PC-9 (cell line): Measurements from ENCODE around the gene SDK1. TPM values are rescaled to one million over a fixed set of nuclear protein-coding genes. Genes with fewer than 3 reads are reported as not detected.
"Not testable (repeated sequence)": the region's sequence is repeated elsewhere in the genome, so short reads cannot be mapped to it uniquely, and the experiment has no call there.

Experiments
- BruUV-seq: library from RNA; stranded (reverse); fragments of 400-500 nt; replicated peaks from 2 replicates; lab custom pipeline; 2021; lab: Mats Ljungman, UMichigan
- CTCF ChIA-PET: fragments of 300-600 bp; sonication (Branson Sonifier 250); formaldehyde crosslinking; loops from one replicate; lab custom pipeline; 2022; ENCODE audit warnings: antibody characterized with exemption; lab: Charles Lee
- POLR2A ChIA-PET: fragments of 300-600 bp; sonication (Branson Sonifier 250); formaldehyde crosslinking; loops from one replicate; lab custom pipeline; 2022; ENCODE audit warnings: antibody characterized with exemption; ENCODE audit not compliant: unreplicated experiment; lab: Charles Lee
- DNase-seq, 2 experiments: peaks; one replicate each; pipeline versions ENCODE4 v3.0.0 to v3.0.0-alpha.2; 2015 to 2022; ENCODE audit warnings: mixed read lengths in 1 of 2
- H2AFZ ChIP-seq: fragments of 200-600 bp; sonication (generic); 2 replicates; pipeline ENCODE4 v1.8.1; 2017; ENCODE audit warnings: antibody characterized with exemption
- H3F3A ChIP-seq: fragments of 200-600 bp; sonication (generic); 2 replicates; pipeline ENCODE4 v1.8.1; 2017; ENCODE audit warnings: antibody characterized with exemption, mild to moderate bottlenecking, low read depth; ENCODE audit not compliant: insufficient read depth
- H3K27ac ChIP-seq: fragments of 200-600 bp; sonication (generic); 2 replicates; pipeline ENCODE4 v1.6.1; 2016; ENCODE audit warnings: mixed run types
- H3K27me3 ChIP-seq: fragments of 200-600 bp; sonication (generic); 2 replicates; pipeline ENCODE4 v1.6.1; 2016; ENCODE audit warnings: low read depth, mixed run types; ENCODE audit not compliant: insufficient read depth
- H3K36me3 ChIP-seq: fragments of 200-600 bp; sonication (generic); 2 replicates; pipeline ENCODE4 v1.6.1; 2016; ENCODE audit warnings: low read depth, mixed run types
- H3K4me1 ChIP-seq: fragments of 200-600 bp; sonication (generic); replicated peaks from 2 replicates; pipeline ENCODE4 v1.6.1; 2016; ENCODE audit warnings: mixed run types; ENCODE audit not compliant: insufficient read depth
- H3K4me2 ChIP-seq: fragments of 200-600 bp; sonication (generic); 2 replicates; pipeline ENCODE4 v1.6.1; 2017; ENCODE audit warnings: mixed run types
- H3K4me3 ChIP-seq: fragments of 200-600 bp; sonication (generic); 2 replicates; pipeline ENCODE4 v1.6.1; 2016; ENCODE audit warnings: mixed run types
- H3K79me2 ChIP-seq: fragments of 200-600 bp; sonication (generic); 2 replicates; pipeline ENCODE4 v1.6.1; 2017; ENCODE audit warnings: low read depth, mixed run types
- H3K9me2 ChIP-seq: fragments of 200-600 bp; sonication (generic); 2 replicates; pipeline ENCODE4 v1.8.1; 2017; ENCODE audit warnings: mild to moderate bottlenecking; ENCODE audit not compliant: insufficient read depth
- H3K9me3 ChIP-seq: fragments of 200-600 bp; sonication (generic); 2 replicates; pipeline ENCODE4 v1.8.1; 2016; ENCODE audit warnings: low read depth; ENCODE audit not compliant: insufficient read depth
- H4K20me1 ChIP-seq: fragments of 200-600 bp; sonication (generic); 2 replicates; pipeline ENCODE4 v1.8.1; 2017; ENCODE audit not compliant: insufficient read depth
- EZH2 ChIP-seq: fragments of 200-600 bp; sonication (generic); IDR thresholded peaks from 2 replicates; pipeline ENCODE4 v1.8.0; 2017; ENCODE audit warnings: antibody characterized with exemption, low read depth
- intact Hi-C: fragments of 100-400 bp; cut with micrococcal nuclease; formaldehyde crosslinking; loops from one replicate; pipeline ENCODE4 v1.10.0; 2022; ENCODE audit not compliant: unreplicated experiment
- total RNA-seq: library from RNA; stranded (reverse); gene quantifications from 2 replicates; pipeline ENCODE4 v1.2.3, GENCODE V29; 2021
- TF ChIP-seq, protein P1 (sequence below): fragments of 200-600 bp; sonication (generic); conservative IDR thresholded peaks from 2 replicates; pipeline ENCODE4 v1.6.1; 2017; ENCODE audit warnings: mixed run types, antibody characterized with exemption, mild to moderate bottlenecking, moderate library complexity

SDK1 gene
- total RNA-seq, 1 experiment from 2014 or later = not detected

DNA sequence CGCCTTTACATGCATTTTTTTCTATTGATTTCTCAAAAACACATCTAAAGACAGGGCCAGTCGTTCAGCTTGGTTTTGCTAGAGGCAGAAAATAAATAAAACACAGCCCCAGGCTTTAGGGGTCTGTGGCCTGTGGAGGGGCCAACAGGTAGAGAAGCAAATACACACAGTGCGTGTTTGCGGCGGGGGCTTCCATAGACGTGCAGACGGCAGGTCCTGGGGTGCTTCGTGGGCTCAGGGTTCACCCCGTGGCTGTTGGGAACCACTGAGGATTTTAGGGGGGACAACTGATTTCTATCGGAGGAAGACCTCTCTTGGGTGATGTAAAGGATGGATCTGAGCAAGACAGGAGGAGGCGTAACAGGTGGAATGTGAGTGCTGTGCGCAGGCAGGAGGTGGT lies 935.3 kb downstream of the SDK1 start:
- intact Hi-C loops = no loop called here
- CTCF ChIA-PET = no interaction called here
- H3K9me2 ChIP-seq = no peaks in the 10 kb centered on the region
- no peaks in the 10 kb centered on the region for H3K4me1 ChIP-seq
- no peaks in the 10 kb centered on the region for H3K9me3 ChIP-seq
- H2AFZ ChIP-seq = no peak overlapping the region
- TF ChIP-seq EZH2 = no peak
- TF ChIP-seq, protein P1, sequence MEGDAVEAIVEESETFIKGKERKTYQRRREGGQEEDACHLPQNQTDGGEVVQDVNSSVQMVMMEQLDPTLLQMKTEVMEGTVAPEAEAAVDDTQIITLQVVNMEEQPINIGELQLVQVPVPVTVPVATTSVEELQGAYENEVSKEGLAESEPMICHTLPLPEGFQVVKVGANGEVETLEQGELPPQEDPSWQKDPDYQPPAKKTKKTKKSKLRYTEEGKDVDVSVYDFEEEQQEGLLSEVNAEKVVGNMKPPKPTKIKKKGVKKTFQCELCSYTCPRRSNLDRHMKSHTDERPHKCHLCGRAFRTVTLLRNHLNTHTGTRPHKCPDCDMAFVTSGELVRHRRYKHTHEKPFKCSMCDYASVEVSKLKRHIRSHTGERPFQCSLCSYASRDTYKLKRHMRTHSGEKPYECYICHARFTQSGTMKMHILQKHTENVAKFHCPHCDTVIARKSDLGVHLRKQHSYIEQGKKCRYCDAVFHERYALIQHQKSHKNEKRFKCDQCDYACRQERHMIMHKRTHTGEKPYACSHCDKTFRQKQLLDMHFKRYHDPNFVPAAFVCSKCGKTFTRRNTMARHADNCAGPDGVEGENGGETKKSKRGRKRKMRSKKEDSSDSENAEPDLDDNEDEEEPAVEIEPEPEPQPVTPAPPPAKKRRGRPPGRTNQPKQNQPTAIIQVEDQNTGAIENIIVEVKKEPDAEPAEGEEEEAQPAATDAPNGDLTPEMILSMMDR = no peak
- POLR2A ChIA-PET = no interaction called here
- no TSS peak for BruUV-seq
- H3K27me3 ChIP-seq = peaks cover 94% of the 10 kb centered on the region
- DNase-seq = no peak
- no peaks in the 10 kb centered on the region for H3F3A ChIP-seq
- H3K36me3 ChIP-seq = no peaks in the 10 kb centered on the region
- no peaks in the 10 kb centered on the region for H4K20me1 ChIP-seq
- H3K4me2 ChIP-seq = no peak overlapping the region
- no peaks in the 10 kb centered on the region for H3K79me2 ChIP-seq
- H3K27ac ChIP-seq = no peak overlapping the region
- no peak overlapping the region for H3K4me3 ChIP-seq

DNA sequence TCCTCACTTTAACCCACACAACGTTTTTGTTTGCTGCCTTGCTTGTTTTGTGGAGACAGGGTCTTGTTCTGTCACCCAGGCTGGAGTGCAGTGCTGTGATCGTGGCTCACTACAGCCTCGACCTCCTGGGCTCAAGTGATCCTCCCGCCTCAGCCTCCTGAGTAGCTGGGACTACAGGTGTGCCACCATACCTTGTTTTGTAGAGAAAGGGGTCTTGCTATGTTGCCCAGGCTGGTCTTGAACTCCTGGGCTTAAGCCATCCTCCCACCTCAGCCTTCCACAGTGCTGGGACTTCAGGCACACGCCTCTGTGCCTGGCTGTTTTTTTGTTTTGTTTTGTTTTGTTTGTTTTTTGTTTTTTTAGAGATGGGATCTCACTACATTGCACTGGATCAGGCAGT lies 935.8 kb downstream of the SDK1 start:
- BruUV-seq, H3K9me3 ChIP-seq, H3K9me2 ChIP-seq, DNase-seq, intact Hi-C loops, CTCF ChIA-PET, H3K79me2 ChIP-seq, H2AFZ ChIP-seq, H3K36me3 ChIP-seq, H3K4me3 ChIP-seq, H3F3A ChIP-seq, POLR2A ChIA-PET, H3K4me2 ChIP-seq, H4K20me1 ChIP-seq, H3K27ac ChIP-seq, H3K4me1 ChIP-seq: not testable (repeated sequence)
- H3K27me3 ChIP-seq = peaks cover 97% of the 10 kb centered on the region

- H3F3A ChIP-seq = no peaks in the 10 kb centered on the region
- CTCF ChIA-PET = no interaction called here
Measured at GRCh38 chr7:4237296-4238235, 936.5 kb downstream of the SDK1 start.

More at GRCh38 chr7:4237296-4238235, 936.5 kb downstream of the SDK1 start:
- BruUV-seq = no TSS peak
- H4K20me1 ChIP-seq = no peaks in the 10 kb centered on the region
- DNase-seq = no peak
- no peak overlapping the region for H3K4me2 ChIP-seq
- no peak overlapping the region for H3K4me3 ChIP-seq
- H3K36me3 ChIP-seq = no peaks in the 10 kb centered on the region
- TF ChIP-seq, protein P1 = no peak
- no peak for TF ChIP-seq EZH2
- POLR2A ChIA-PET = no interaction called here
- H3K27ac ChIP-seq = no peak overlapping the region
- H3K9me2 ChIP-seq = no peaks in the 10 kb centered on the region
- H2AFZ ChIP-seq = no peak overlapping the region
- H3K27me3 ChIP-seq = peaks cover 96% of the 10 kb centered on the region
- no peaks in the 10 kb centered on the region for H3K79me2 ChIP-seq
- H3K4me1 ChIP-seq = no peaks in the 10 kb centered on the region
- no peaks in the 10 kb centered on the region for H3K9me3 ChIP-seq
- intact Hi-C loops = no loop called here
